ENCODE results near the gene TSPAN3. TPM values are rescaled to one million over a fixed set of nuclear protein-coding genes. Genes with fewer than 3 reads are reported as not detected.

Gene TSPAN3
- total and polyA plus RNA-seq, 10 of the 15 experiments (the other 5 are each of a cell fraction or from before 2014, with no cell fraction given), result 18.9 to 114 (median 57.2) TPM

- H3K4me1 ChIP-seq (ENCODE audit: control insufficient read depth, insufficient read depth, low read length), result peaks cover 27% of the 10 kb centered on the region
- no peak overlapping the region for H3K4me3 ChIP-seq
- no peaks in the 10 kb centered on the region for H3K9me3 ChIP-seq (replicated peaks; ENCODE audit: control insufficient read depth, insufficient read depth, low read length)
- intact Hi-C loops (cut with micrococcal nuclease; ENCODE audit: unreplicated experiment) (no loop called here), in situ Hi-C loops (cut with MboI) (no loop called here)
- H4K20me1 ChIP-seq (ENCODE audit: control insufficient read depth, insufficient read depth), result no peaks in the 10 kb centered on the region
- no peak for ATAC-seq
- TF ChIP-seq IRF5 (IDR thresholded peaks at IDR 0.05; ENCODE audit: borderline replicate concordance) (no peak), MTA2 (IDR thresholded peaks at IDR 0.05; ENCODE audit: low read depth) (no peak), POU2F2 (IDR thresholded peaks at IDR 0.05; ENCODE audit: borderline replicate concordance, low read depth, low read length) (no peak), SMAD1 (IDR thresholded peaks at IDR 0.05; ENCODE audit: low read depth, partially characterized antibody) (no peak), MYC (IDR thresholded peaks at IDR 0.05; ENCODE audit: insufficient read depth, insufficient read length, insufficient replicate concordance, low read length, severe bottlenecking) (no peak), TCF3 (IDR thresholded peaks at IDR 0.05; ENCODE audit: borderline replicate concordance, insufficient read depth, low read depth, low read length) (no peak), ELK1 (IDR thresholded peaks at IDR 0.05; ENCODE audit: low read depth, low read length) (no peak), RBBP5 (conservative IDR thresholded peaks at IDR 0.05) (no peak), CBFB (IDR thresholded peaks at IDR 0.05; ENCODE audit: low read depth) (no peak), WRNIP1 (IDR thresholded peaks at IDR 0.05; ENCODE audit: borderline replicate concordance, low read depth, low read length) (no peak), MTA3 (IDR thresholded peaks at IDR 0.05; ENCODE audit: borderline replicate concordance, low read length) (no peak), IKZF1 (conservative IDR thresholded peaks at IDR 0.05) (no peak), PAX5 (IDR thresholded peaks at IDR 0.05; ENCODE audit: borderline replicate concordance, low read depth, low read length) (no peak), NKRF (conservative IDR thresholded peaks at IDR 0.05) (no peak), EGR1 (IDR thresholded peaks at IDR 0.05; ENCODE audit: borderline replicate concordance in 1 of 2, low read depth in 2 of 2, low read length in 2 of 2) (no peak)
- no TSS peak for BruUV-seq (replicated peaks)
- POLR2A ChIA-PET, result interaction anchor here (1.0 to 1.1 kb wide), 2 partner anchors 68 to 122 kb away, joined by 3 read pairs; no protein-coding TSS in a partner anchor
- CTCF ChIA-PET, result no interaction called here
- SMC1A ChIA-PET (ENCODE audit: uncharacterized antibody, unreplicated experiment), result interaction anchor here (1.0 to 1.8 kb wide), 3 partner anchors 13 to 41 kb away, joined by 3 to 5 read pairs (median 3); no protein-coding TSS in a partner anchor
- H3K27ac ChIP-seq (ENCODE audit: control insufficient read depth, insufficient read depth), result no peak overlapping the region
- H3K9ac ChIP-seq (ENCODE audit: control insufficient read depth, insufficient read depth, low read length), result no peak overlapping the region
- no peaks in the 10 kb centered on the region for H3K27me3 ChIP-seq (replicated peaks in 1 of 2; ENCODE audit: control insufficient read depth in 2 of 2, insufficient read depth in 2 of 2, low read length in 1 of 2)
- H3K36me3 ChIP-seq (ENCODE audit: control insufficient read depth in 2 of 2, insufficient read depth in 2 of 2, low read length in 1 of 2), result no peaks in the 10 kb centered on the region
- peaks cover 39% of the 10 kb centered on the region for H3K79me2 ChIP-seq (ENCODE audit: control insufficient read depth, insufficient read depth, low read length)
- H3K4me2 ChIP-seq (ENCODE audit: control insufficient read depth, insufficient read depth), result no peak overlapping the region
- no peak overlapping the region for H2AFZ ChIP-seq (ENCODE audit: control insufficient read depth, low read depth, low read length)
- RAD21 ChIA-PET (ENCODE audit: unreplicated experiment), result no interaction called here
- FAIRE-seq, result no peak
- DNase-seq (ENCODE audit: low read depth, low spot score), result no peak
Measured at GRCh38 chr15:77063249-77063648, 7.7 kb downstream of the TSPAN3 start.
